Breast epithelium (tissue), 3 donors: ENCODE results near the gene BEX4.
"Not testable (repeated sequence)": the region's sequence is repeated elsewhere in the genome, so short reads cannot be mapped to it uniquely, and the experiment has no call there.

Experiments used
- POLR2AphosphoS5 ChIP-seq, 3 donors: sonication (generic); formaldehyde crosslinking; IDR thresholded peaks; one replicate each; pipeline ENCODE4 v1.6.1; 2017; ENCODE audit warnings: antibody characterized with exemption in 3 of 3
- TF ChIP-seq, protein P1 (sequence below), 3 donors: fragments of 450-650 bp; IDR thresholded peaks; one replicate each; pipeline ENCODE4 v1.5.1; 2016 to 2017; ENCODE audit warnings: antibody characterized with exemption in 3 of 3, mild to moderate bottlenecking in 3 of 3, moderate library complexity in 3 of 3

DNA sequence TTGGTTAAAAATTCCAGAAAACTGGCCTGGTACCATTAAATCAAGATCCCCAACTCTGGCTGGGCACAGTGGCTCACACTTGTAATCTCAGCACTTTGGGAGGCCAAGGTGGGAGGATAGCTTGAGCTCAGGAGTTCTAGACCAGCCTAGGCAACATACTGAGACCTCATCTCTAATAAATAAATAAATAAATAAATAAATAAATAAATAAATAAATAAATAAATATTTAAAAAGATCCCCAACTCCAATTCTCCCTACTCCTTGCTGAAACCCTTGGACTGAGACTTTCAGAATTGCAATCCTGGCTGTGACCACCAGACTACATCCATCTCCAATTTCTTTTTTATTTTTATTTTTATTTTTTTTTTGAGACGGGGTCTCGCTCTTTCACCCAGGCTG, 39.7 kb upstream of the BEX4 start:
- TF ChIP-seq, protein P1, sequence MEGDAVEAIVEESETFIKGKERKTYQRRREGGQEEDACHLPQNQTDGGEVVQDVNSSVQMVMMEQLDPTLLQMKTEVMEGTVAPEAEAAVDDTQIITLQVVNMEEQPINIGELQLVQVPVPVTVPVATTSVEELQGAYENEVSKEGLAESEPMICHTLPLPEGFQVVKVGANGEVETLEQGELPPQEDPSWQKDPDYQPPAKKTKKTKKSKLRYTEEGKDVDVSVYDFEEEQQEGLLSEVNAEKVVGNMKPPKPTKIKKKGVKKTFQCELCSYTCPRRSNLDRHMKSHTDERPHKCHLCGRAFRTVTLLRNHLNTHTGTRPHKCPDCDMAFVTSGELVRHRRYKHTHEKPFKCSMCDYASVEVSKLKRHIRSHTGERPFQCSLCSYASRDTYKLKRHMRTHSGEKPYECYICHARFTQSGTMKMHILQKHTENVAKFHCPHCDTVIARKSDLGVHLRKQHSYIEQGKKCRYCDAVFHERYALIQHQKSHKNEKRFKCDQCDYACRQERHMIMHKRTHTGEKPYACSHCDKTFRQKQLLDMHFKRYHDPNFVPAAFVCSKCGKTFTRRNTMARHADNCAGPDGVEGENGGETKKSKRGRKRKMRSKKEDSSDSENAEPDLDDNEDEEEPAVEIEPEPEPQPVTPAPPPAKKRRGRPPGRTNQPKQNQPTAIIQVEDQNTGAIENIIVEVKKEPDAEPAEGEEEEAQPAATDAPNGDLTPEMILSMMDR (IDR thresholded peaks at IDR 0.05): not testable (repeated sequence)
- TF ChIP-seq POLR2AphosphoS5 (IDR thresholded peaks at IDR 0.05): not testable (repeated sequence)
